ENCODE data around the gene ZPR1.

GRCh38 chr11:116794851-116795250, 7.0 kb upstream of the ZPR1 start:
- TF ChIP-seq CTCF (IDR thresholded peaks at IDR 0.05): no peak
- TF ChIP-seq POLR2A (IDR thresholded peaks at IDR 0.05): no peak
